Bronchial epithelial cell (primary cell): ENCODE results near the gene RAPGEF2. TPM values are rescaled to one million over a fixed set of nuclear protein-coding genes. Genes with fewer than 3 reads are reported as not detected.
"Not testable (repeated sequence)": the region's sequence is repeated elsewhere in the genome, so short reads cannot be mapped to it uniquely, and the experiment has no call there.

ENCODE experiments used
- DNase-seq: peaks from one replicate; pipeline ENCODE4 v3.0.0-alpha.2; 2010; ENCODE audit warnings: low read depth
- FAIRE-seq: peaks from 2 replicates; lab custom pipeline; 2011; peaks lifted over from hg19 to GRCh38; lab: Jason Lieb, UNC
- H3K27me3 ChIP-seq: 2 replicates; pipeline ENCODE4 v1.5.1; 2011; ENCODE audit warnings: low read length; ENCODE audit not compliant: control insufficient read depth, insufficient read depth
- H3K36me3 ChIP-seq: 2 replicates; pipeline ENCODE4 v1.5.1; 2011; ENCODE audit warnings: low read length; ENCODE audit not compliant: control insufficient read depth, insufficient read depth
- H3K4me3 ChIP-seq: 2 replicates; pipeline ENCODE4 v1.5.1; 2011; ENCODE audit warnings: mild to moderate bottlenecking, low read depth, low read length, control low read depth
- CTCF ChIP-seq: IDR thresholded peaks from 2 replicates; pipeline ENCODE4 v1.5.1; 2011; ENCODE audit warnings: mild to moderate bottlenecking, moderate library complexity, low read length, control low read depth, inconsistent platforms; ENCODE audit not compliant: insufficient read depth, severe bottlenecking
- total RNA-seq: library from RNA; depleted of rRNA; stranded (reverse); fragments of >200 nt; gene quantifications from 2 replicates; pipeline ENCODE4 v1.2.1, GENCODE V29; 2014

Gene RAPGEF2, protein sequence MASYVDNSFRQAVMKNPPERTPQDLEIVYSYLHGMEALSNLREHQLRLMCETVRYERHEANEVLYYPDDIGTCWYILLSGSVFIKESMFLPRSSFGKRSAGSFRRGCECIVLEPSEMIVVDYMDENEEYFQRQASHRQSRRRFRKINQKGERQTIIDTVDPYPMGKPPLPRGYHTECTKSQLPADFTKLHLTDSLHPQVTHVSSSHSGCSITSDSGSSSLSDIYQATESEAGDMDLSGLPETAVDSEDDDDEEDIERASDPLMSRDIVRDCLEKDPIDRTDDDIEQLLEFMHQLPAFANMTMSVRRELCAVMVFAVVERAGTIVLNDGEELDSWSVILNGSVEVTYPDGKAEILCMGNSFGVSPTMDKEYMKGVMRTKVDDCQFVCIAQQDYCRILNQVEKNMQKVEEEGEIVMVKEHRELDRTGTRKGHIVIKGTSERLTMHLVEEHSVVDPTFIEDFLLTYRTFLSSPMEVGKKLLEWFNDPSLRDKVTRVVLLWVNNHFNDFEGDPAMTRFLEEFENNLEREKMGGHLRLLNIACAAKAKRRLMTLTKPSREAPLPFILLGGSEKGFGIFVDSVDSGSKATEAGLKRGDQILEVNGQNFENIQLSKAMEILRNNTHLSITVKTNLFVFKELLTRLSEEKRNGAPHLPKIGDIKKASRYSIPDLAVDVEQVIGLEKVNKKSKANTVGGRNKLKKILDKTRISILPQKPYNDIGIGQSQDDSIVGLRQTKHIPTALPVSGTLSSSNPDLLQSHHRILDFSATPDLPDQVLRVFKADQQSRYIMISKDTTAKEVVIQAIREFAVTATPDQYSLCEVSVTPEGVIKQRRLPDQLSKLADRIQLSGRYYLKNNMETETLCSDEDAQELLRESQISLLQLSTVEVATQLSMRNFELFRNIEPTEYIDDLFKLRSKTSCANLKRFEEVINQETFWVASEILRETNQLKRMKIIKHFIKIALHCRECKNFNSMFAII (N-terminal part only)
- total RNA-seq: 34.4 and 37.6 TPM in 2 replicates

DNA sequence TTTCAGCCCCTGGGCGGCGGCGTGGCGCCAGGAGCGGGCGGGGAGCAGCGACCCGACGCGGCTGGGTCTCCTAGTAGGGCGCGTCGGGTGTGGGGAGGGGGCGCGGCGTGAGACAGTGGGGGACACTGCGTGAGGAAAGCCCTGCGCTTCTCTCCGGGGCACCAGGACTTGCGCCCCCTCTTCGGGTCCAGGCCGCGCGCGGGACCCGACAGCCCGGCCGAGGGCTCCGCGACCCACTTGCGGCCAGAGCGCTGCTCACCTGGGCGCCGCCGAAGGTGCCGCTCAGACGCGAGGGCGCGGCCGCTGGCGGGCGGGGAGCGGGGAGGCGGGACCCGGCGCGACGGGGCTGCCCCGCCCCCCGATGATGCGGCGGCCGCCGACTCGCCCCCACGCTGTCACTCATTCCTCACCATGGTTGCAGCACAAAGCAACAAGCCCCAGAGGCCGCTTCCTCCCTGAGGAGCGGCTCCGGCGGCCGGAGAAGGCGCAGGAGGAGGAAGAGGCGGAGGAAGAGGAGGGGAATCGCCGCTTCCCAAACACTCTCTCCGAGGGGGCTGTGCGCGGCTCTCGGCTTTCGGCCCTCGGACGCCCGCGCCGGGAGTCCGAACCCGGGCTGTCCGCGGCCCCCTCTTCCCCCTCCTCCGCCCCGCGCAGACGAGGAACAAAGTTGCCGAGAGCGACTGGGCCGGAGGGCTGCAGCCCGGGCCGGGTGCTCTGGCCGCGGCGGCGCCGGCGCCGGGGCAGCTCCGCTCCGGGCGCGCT, at the start of gene RAPGEF2:
RAPGEF2 (plus strand) TSS at position 458 of the 762 bp plus-strand sequence. CDS start 1,084 bp downstream, outside the sequence.
- peak; percentile 87 for DNase-seq
- no peak for TF ChIP-seq CTCF
- Histone ChIP-seq H3K36me3 (no peaks in the 10 kb centered on the region), H3K27me3 (no peaks in the 10 kb centered on the region), H3K4me3 (peak within 1 kb of the TSS; percentile 92)
- no peak for FAIRE-seq

DNA sequence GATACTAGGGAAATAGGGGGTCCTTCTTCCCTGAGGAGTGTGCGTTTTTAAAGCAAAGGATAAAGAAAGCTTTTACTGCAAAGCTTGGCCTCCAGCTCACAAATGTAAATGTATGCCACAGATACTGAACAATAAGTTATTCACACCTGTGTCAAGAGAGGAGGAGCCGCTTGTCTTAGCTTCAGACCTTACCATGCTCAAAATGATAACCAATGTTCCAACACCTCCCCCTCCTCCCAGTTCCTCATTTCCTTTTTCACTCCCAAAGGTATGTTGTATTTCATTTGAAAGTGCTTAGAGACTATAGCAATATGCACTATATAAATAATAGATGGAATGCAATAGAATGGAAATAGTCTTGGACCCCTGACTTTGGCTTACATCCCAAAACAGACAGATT, 47.0 kb upstream of the RAPGEF2 start:
- DNase-seq (no peak), FAIRE-seq (no peak)
- Histone ChIP-seq H3K4me3 (no peak overlapping the region), H3K36me3 (no peaks in the 10 kb centered on the region), H3K27me3 (no peaks in the 10 kb centered on the region)
- TF ChIP-seq CTCF: no peak

- no peak for FAIRE-seq
- no peak for TF ChIP-seq CTCF
- H3K27me3 ChIP-seq: no peaks in the 10 kb centered on the region
- DNase-seq: no peak
- H3K36me3 ChIP-seq: no peaks in the 10 kb centered on the region
- no peak overlapping the region for H3K4me3 ChIP-seq
Measured at GRCh38 chr4:159060161-159060560, 42.7 kb upstream of the RAPGEF2 start.

- FAIRE-seq (no peak), DNase-seq (no peak)
- no peak for TF ChIP-seq CTCF
- no peak overlapping the region for H3K4me3 ChIP-seq
- no peaks in the 10 kb centered on the region for H3K36me3 ChIP-seq
- no peaks in the 10 kb centered on the region for H3K27me3 ChIP-seq
Measured at GRCh38 chr4:159062381-159062780, 40.5 kb upstream of the RAPGEF2 start.

GRCh38 chr4:159065513-159066240, 37.2 kb upstream of the RAPGEF2 start:
- no peak for FAIRE-seq
- H3K4me3 ChIP-seq: no peak overlapping the region
- no peaks in the 10 kb centered on the region for H3K36me3 ChIP-seq
- DNase-seq: no peak
- H3K27me3 ChIP-seq: no peaks in the 10 kb centered on the region
- TF ChIP-seq CTCF: no peak

DNA sequence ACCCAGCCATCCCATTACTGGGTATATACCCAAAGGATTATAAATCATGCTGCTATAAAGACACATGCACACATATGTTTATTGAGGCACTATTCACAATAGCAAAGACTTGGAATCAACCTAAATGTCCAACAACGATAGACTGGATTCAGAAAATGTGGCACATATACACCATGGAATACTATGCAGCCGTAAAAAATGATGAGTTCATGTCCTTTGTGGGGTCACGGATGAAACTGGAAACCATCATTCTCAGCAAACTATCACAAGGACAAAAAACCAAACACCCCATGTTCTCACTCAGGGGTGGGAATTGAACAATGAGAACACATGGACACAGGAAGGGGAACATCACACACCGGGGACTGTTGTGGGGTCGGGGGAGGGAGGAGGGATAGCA, 34.7 kb upstream of the RAPGEF2 start:
- H3K4me3 ChIP-seq, DNase-seq, FAIRE-seq, H3K36me3 ChIP-seq, H3K27me3 ChIP-seq: not testable (repeated sequence)
